ENCODE results near the gene CREB3L1.
A peak's percentile ranks its signal among the peaks of the same experiment; 100 is the strongest.

Gene CREB3L1

GRCh38 chr11:46367916-46368267, 90.4 kb downstream of the CREB3L1 start:
- no peak for DNase-seq

GRCh38 chr11:46369458-46370152, 92.1 kb downstream of the CREB3L1 start:
- DNase-seq, result peak; percentile 66

- DNase-seq, result no peak
These were observed 92.8 kb downstream of the CREB3L1 start for GRCh38 chr11:46370253-46370652.
